Endothelial cell of umbilical vein (primary cell): Measurements from ENCODE around the gene TBC1D9. TPM values are rescaled to one million over a fixed set of nuclear protein-coding genes. Genes with fewer than 3 reads are reported as not detected.

ENCODE experiments used
- BruUV-seq: library from RNA; stranded (reverse); fragments of 400-500 nt; replicated peaks from 2 replicates; lab custom pipeline; 2021; lab: Mats Ljungman, UMichigan
- CTCF ChIA-PET: fragments of 300-600, 350-600 bp; sonication (Branson Sonifier 250); formaldehyde crosslinking; loops from one replicate; lab custom pipeline; 2021; ENCODE audit warnings: antibody characterized with exemption, inconsistent platforms; lab: Charles Lee
- POLR2A ChIA-PET: fragments of 300-600, 350-600 bp; sonication (Branson Sonifier 250); formaldehyde crosslinking; loops from one replicate; lab custom pipeline; 2021; ENCODE audit warnings: antibody characterized with exemption, inconsistent platforms; lab: Charles Lee
- DNase-seq: peaks from one replicate; pipeline ENCODE4 v3.0.0-alpha.2; 2011; ENCODE audit warnings: low read depth, low spot score
- FAIRE-seq: peaks from 2 replicates; lab custom pipeline; 2011; peaks lifted over from hg19 to GRCh38; lab: Jason Lieb, UNC
- H2AFZ ChIP-seq: 2 replicates; pipeline ENCODE4 v1.6.0; 2012; ENCODE audit warnings: low read depth, low read length, control low read depth, inconsistent platforms
- H3K27ac ChIP-seq: 2 replicates; pipeline ENCODE4 v1.5.1; 2011; ENCODE audit warnings: low read depth, mild to moderate bottlenecking, control low read depth, low read length, moderate library complexity; ENCODE audit not compliant: insufficient read depth
- H3K27me3 ChIP-seq, 2 experiments: 2 replicates each; pipeline versions ENCODE4 v1.6.0 to v1.6.1; 2011; ENCODE audit warnings: low read length in 2 of 2, mixed read lengths in 1 of 2; ENCODE audit not compliant: control insufficient read depth in 2 of 2, insufficient read depth in 2 of 2
- H3K36me3 ChIP-seq, 2 experiments: 2 replicates in 1 of 2; 3 replicates in 1 of 2; pipeline ENCODE4 v1.5.1; 2011; ENCODE audit warnings: low read length in 2 of 2, mild to moderate bottlenecking in 1 of 2, moderate library complexity in 1 of 2; ENCODE audit not compliant: control insufficient read depth in 2 of 2, insufficient read depth in 2 of 2; ENCODE audit errors: extremely low read depth in 1 of 2
- H3K4me1 ChIP-seq: 3 replicates; pipeline ENCODE4 v1.5.1; 2011; ENCODE audit warnings: mild to moderate bottlenecking, low read length; ENCODE audit not compliant: control insufficient read depth, insufficient read depth; ENCODE audit errors: extremely low read depth
- H3K4me2 ChIP-seq: 2 replicates; pipeline ENCODE4 v1.6.1; 2011; ENCODE audit warnings: low read length, control low read depth, mixed read lengths; ENCODE audit not compliant: insufficient read depth
- H3K4me3 ChIP-seq, 3 experiments: fragments of 200-600 bp in 1 of 3; sonication (generic), shearing (Covaris generic) in 1 of 3; replicated peaks in 1 of 3; 2 replicates each; pipeline ENCODE4 v1.5.1; 2011 to 2016; ENCODE audit warnings: control low read depth in 3 of 3, low read length in 3 of 3, mild to moderate bottlenecking in 2 of 3, inconsistent platforms in 1 of 3, low read depth in 1 of 3, moderate library complexity in 1 of 3; ENCODE audit not compliant: insufficient read depth in 1 of 3
- H3K79me2 ChIP-seq: 2 replicates; pipeline ENCODE4 v1.6.0; 2012; ENCODE audit warnings: low read length, inconsistent platforms; ENCODE audit not compliant: control insufficient read depth, insufficient read depth
- H3K9ac ChIP-seq: replicated peaks from 2 replicates; pipeline ENCODE3; 2011; ENCODE audit warnings: low read length, control low read depth; ENCODE audit not compliant: insufficient read depth; ENCODE audit errors: extremely low read depth
- H3K9me1 ChIP-seq: replicated peaks from 3 replicates; pipeline ENCODE4 v1.6.0; 2011; ENCODE audit warnings: mild to moderate bottlenecking, low read length; ENCODE audit not compliant: control insufficient read depth, insufficient read depth; ENCODE audit errors: extremely low read depth
- H3K9me3 ChIP-seq: replicated peaks from 2 replicates; pipeline ENCODE4 v1.5.1; 2012; ENCODE audit warnings: low read length, inconsistent platforms; ENCODE audit not compliant: control insufficient read depth, insufficient read depth
- H4K20me1 ChIP-seq: replicated peaks from 2 replicates; pipeline ENCODE3; 2011; ENCODE audit warnings: mild to moderate bottlenecking, low read length; ENCODE audit not compliant: control insufficient read depth, insufficient read depth; ENCODE audit errors: extremely low read depth
- CTCF ChIP-seq, 2 donors: IDR thresholded peaks; 1 replicate in 1 of 2; 2 replicates in 1 of 2; pipeline ENCODE4 v1.5.1; 2011; ENCODE audit warnings: low read length in 2 of 2, mild to moderate bottlenecking in 2 of 2, moderate library complexity in 2 of 2, control low read depth in 1 of 2, inconsistent platforms in 1 of 2, low read depth in 1 of 2; ENCODE audit not compliant: insufficient read depth in 1 of 2; ENCODE audit errors: extremely low read depth in 1 of 2
- EZH2 ChIP-seq: IDR thresholded peaks from 2 replicates; pipeline ENCODE4 v1.6.1; 2012; ENCODE audit warnings: borderline replicate concordance, low read depth, mild to moderate bottlenecking, moderate library complexity, low read length, inconsistent platforms; ENCODE audit not compliant: severe bottlenecking
- FOS ChIP-seq: IDR thresholded peaks from 2 replicates; pipeline ENCODE4 v1.6.1; 2011; ENCODE audit warnings: mild to moderate bottlenecking, low read length, moderate library complexity, borderline replicate concordance; ENCODE audit not compliant: insufficient read depth
- GATA2 ChIP-seq: IDR thresholded peaks from 2 replicates; pipeline ENCODE4 v1.7.0; 2011; ENCODE audit warnings: low read depth, mild to moderate bottlenecking, moderate library complexity, mixed read lengths, low read length; ENCODE audit not compliant: insufficient read length, insufficient read depth
- JUN ChIP-seq: IDR thresholded peaks from 2 replicates; pipeline ENCODE4 v1.6.1; 2011; ENCODE audit warnings: borderline replicate concordance, low read depth; ENCODE audit not compliant: insufficient read length, insufficient read depth
- MAX ChIP-seq: IDR thresholded peaks from 2 replicates; pipeline ENCODE4 v1.6.1; 2011; ENCODE audit not compliant: insufficient read depth, insufficient read length
- MYC ChIP-seq: IDR thresholded peaks from one replicate; pipeline ENCODE4 v1.6.1; 2011; ENCODE audit warnings: mild to moderate bottlenecking, low read depth, low read length
- POLR2A ChIP-seq: IDR thresholded peaks from 2 replicates; pipeline ENCODE4 v1.6.1; 2012; ENCODE audit warnings: low read depth, mild to moderate bottlenecking, control low read depth, low read length
- POLR2AphosphoS5 ChIP-seq: IDR thresholded peaks from 2 replicates; pipeline ENCODE4 v1.6.1; 2012; ENCODE audit warnings: low read depth, mild to moderate bottlenecking, control low read depth, low read length, moderate library complexity; ENCODE audit not compliant: insufficient read depth
- dilution Hi-C: fragments of 300-500 bp; cut with MboI; formaldehyde crosslinking; loops from one replicate; pipeline ENCODE4 v1.15.0; 2019; ENCODE audit warnings: low sequenced_read_pairs; ENCODE audit not compliant: extremely low pct_ligation_motif_present
- intact Hi-C: fragments of 100-400 bp; cut with micrococcal nuclease; formaldehyde crosslinking; loops from one replicate; pipeline ENCODE4 v1.10.0; 2022
- polyA plus RNA-seq, 4 experiments: library from polyadenylated mRNA; depleted of rRNA in 3 of 4; stranded (reverse) in 3 of 4; unstranded in 1 of 4; fragments of >200 nt; gene quantifications; 2 replicates each; pipeline versions ENCODE4 v1.2.1 to v1.2.3, GENCODE V29; 2011 to 2012; ENCODE audit warnings: missing spikeins in 1 of 4
- total RNA-seq: library from RNA; stranded (reverse); gene quantifications from 2 replicates; pipeline ENCODE4 v1.2.3, GENCODE V29; 2021

Gene TBC1D9
- total and polyA plus RNA-seq, 2 donors (not counting 3 experiments of a cell fraction or from before 2014, with no cell fraction given) = 21.7 to 45.3 TPM

GRCh38 chr4:140689623-140690022, 66.6 kb downstream of the TBC1D9 start:
- no peak for FAIRE-seq
- no peak overlapping the region for H3K27ac ChIP-seq
- H3K9me3 ChIP-seq = no peaks in the 10 kb centered on the region
- no peak for TF ChIP-seq EZH2
- no peak for TF ChIP-seq FOS
- no peak for TF ChIP-seq GATA2
- no peak for TF ChIP-seq POLR2AphosphoS5
- no peak for TF ChIP-seq JUN
- no peak for TF ChIP-seq MYC
- no peak for TF ChIP-seq POLR2A
- no peak for TF ChIP-seq MAX
- TF ChIP-seq CTCF (IDR thresholded peaks at IDR 0.05; ENCODE audit: extremely low read depth in 1 of 2, insufficient read depth in 1 of 2, low read depth in 1 of 2, low read length in 2 of 2) = no peak
- H3K9me1 ChIP-seq = no peaks in the 10 kb centered on the region
- H3K4me2 ChIP-seq = no peak overlapping the region
- H3K36me3 ChIP-seq = peaks cover 0 to 4% of the 10 kb centered on the region in 2 experiments
- H3K4me1 ChIP-seq = peaks cover 17% of the 10 kb centered on the region
- DNase-seq = no peak
- no peaks in the 10 kb centered on the region for H3K79me2 ChIP-seq
- H3K4me3 ChIP-seq = no peak overlapping the region
- dilution Hi-C loops = no loop called here
- H3K27me3 ChIP-seq = no peaks in the 10 kb centered on the region
- BruUV-seq = no TSS peak
- no peak overlapping the region for H3K9ac ChIP-seq
- POLR2A ChIA-PET = no interaction called here
- CTCF ChIA-PET = no interaction called here
- intact Hi-C loops = no loop called here
- no peak overlapping the region for H2AFZ ChIP-seq
- peaks cover 2% of the 10 kb centered on the region for H4K20me1 ChIP-seq
